HG03521 (cell line): Measurements from ENCODE around the gene ZNF300.
"Not testable (repeated sequence)": the region's sequence is repeated elsewhere in the genome, so short reads cannot be mapped to it uniquely, and the experiment has no call there.

ENCODE experiments used
- ATAC-seq: cut with Tn5 transposase; IDR thresholded peaks from one replicate; pipeline ENCODE4 v1.9.1; 2021; ENCODE audit warnings: mild to moderate bottlenecking, moderate library complexity; ENCODE audit not compliant: unreplicated experiment

Gene ZNF300

DNA sequence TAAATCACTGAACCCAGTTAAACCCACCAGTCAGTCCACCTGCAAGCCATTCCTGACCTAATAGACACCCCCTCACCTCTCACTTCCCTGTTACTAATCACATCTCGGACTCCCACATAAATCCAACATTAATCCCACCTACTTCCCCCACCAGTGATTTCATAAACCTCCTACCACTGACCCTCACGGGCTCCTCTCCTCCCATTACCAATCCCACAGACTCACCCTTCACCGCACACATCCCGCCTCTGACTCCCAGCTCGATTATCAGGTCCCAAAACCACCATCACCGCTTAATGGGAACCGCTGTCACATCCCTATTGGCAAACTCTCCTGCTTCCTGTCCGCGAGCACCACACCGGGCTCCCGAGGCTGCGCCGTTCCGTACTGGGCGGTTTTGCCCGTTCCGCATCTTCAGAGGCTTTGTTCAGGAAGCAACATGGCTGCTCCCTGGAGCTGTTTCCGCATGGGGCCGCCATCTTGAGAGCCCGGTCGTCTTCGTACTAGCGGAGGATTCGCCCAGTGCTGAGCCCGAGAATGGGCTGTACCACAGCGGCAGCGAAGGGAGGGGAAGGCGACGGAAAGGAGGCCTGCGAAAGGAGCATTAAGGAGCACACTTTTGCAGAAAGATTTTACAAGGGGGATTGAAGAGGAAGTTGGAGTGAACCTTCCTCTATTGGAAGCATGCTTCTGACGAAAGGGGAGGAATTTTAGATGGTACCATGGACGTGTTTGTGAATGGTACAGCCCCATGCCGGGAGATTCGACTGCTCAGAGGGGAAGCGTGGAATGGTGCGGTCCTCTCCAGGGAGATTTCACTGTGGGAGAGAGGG is at the start of gene ZNF300:
Gene ZNF300 (minus strand): TSS at position 502 of the 833 bp plus-strand sequence. CDS start 1,825 bp downstream, outside the sequence.
- peak; percentile 74 for ATAC-seq

DNA sequence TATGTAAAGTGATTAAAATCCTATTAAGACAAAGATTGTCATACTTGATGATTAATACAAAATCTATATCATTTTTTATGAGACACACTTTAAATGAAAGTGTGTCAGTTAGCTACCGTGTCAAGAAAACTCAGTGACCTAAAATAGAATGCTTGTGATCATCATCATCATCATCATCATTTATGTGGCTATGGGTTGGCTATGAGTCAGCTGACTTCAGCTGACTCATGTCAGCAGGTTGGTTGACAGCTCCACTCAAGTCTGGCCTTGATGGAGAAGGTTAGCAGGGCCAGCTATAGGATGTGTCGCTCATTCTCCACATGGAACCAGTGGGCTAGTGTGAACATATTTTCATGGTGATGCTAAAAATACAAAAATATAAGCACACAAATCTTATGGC is 43.8 kb upstream of the ZNF300 start:
- no peak for ATAC-seq

DNA sequence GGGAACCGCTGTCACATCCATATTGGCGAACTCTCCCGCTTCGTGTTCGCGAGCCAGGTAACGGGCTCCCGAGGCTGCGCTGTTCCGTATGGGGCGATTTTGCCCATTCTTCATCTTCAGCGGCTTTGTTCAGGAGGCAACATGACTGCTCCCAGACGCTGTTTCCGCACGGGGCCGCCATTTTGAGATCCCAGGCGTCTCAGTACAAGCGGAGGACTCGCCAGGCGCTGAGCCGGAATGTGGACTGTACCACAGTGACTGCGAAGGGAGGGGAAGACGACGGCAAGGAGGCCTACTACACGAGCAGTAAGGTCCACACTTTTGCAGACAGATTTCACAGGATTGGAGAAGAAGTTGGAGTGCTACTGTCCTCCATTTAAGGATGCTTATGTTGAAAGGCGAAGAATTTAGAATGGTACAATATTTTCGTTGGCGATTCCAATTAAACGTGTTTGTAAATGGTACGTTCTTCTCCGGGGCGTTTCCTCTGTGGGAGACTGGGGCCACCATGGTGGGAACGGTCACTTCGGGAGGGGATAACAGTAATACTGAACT is 41.6 kb upstream of the ZNF300 start:
- no peak for ATAC-seq

DNA sequence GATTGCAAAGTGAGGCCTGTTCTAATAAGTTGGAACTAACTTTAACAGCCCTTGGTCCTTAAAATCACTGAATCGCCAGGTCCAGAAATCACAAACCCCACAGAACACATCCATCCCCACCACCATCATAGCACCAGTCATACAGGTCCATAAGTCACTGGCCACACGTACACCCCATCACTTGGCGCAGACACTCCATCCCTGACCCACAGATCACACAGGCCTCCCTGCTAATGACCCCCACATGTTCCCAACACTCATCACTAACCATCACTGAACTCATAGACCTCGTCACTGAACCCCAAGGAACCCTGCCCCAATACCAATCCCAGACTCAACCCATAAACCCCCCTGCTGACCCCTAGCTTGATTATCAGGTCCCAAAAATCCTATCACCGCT is 41.2 kb upstream of the ZNF300 start:
- ATAC-seq = no peak

DNA sequence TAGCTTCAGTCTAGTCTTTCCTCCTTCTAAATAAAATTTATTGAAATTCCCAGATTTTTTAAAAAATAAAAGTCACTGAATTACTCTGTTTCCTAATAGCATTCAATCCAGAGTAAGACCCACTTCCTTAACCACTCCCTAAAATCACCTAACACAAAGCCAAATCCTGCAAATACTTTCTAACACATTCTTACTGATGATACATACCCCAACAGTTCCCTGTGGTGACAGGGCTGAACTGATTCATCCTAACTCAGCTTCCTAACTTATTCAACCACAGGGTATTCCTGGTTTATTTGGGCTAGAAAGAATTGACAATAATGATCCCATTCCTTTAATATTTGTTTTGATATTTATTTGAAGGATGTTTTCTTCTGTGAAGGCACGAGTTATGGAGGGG is 40.7 kb upstream of the ZNF300 start:
- no peak for ATAC-seq

DNA sequence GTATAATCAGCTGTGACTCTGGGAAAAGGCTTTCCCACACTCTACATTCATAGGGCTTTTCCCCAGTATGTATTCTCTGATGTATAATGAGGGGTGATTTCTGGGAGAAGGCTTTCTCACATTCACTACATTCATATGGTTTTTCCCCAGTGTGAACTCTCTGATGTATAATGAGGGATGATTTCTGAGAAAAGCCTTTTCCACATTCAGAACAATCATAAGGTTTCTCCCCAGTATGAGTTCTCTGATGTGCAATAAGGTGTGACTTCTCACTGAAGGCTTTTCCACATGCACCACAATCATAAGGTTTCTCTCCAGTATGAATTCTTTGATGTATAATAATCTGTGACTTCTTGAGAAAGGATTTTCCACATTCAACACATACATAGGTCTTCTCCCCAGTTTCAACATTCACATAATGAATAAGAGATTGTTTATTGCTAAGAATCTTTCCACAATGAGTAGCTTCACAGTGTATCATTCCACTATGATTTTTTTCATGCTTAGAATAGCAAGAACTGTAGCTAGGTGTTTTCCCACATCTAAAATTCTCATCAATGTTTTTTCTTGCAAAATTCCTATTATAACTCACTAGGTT is 26.7 kb upstream of the ZNF300 start:
- ATAC-seq = no peak

DNA sequence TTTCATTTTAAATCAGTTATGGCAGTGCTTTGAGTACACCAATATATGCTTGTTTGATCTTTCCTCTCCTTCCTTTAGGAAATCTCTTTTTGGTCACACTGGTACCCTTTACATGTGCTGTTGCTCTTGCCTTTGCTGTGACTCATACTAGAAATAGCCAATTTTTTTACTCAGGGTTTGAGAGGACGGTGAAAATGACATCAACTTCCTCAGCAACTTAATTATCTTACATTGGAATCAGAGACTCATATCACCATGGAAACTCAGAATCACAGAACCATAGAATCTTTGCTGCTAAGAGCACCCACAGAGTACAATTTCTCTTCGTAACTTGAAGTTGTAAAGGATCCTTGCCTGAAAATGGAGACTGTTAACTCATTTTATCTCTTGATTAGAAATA is 13.8 kb upstream of the ZNF300 start:
- ATAC-seq = no peak

DNA sequence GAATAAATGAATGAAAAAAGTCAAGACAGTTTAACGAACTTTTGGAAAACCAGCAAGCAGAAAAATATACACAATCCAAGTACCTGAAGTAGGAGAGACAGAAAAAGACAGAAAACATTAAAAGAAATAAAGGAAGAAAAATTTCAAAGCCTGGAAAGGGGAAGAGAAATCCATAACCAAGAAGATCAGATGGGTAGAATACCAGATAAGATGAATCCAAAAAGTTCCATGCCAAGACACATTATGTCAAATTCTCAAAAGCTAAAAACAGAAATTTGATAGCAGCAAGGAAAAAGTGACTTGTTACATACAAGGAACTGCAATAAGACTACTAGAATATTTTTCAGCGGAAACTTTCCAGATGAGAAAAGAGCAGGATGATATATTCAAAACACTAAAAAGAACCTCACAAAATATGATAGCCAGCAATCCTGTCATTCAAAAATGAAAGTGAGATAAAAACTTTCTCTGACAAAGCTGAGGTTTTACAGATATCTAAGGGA is 7.6 kb upstream of the ZNF300 start:
- no peak for ATAC-seq

DNA sequence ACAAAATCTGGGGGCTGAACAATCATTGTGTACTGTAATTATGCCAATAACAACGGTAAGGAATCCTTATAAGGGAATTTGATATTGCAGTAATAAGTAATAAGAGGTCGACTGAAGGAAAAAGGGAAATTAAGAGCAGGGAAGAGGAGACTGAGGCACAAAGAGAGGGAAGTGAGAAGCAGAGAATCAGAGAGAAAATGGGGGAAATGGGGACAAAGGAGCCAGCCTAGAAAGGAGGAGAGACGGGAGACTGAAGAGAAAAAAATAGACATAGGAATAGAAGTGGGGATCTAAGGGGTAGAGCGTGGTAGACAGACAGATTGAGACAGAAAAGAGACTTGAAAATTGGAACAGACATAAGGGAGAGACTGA is 518 bp upstream of the ZNF300 start:
- ATAC-seq = no peak

DNA sequence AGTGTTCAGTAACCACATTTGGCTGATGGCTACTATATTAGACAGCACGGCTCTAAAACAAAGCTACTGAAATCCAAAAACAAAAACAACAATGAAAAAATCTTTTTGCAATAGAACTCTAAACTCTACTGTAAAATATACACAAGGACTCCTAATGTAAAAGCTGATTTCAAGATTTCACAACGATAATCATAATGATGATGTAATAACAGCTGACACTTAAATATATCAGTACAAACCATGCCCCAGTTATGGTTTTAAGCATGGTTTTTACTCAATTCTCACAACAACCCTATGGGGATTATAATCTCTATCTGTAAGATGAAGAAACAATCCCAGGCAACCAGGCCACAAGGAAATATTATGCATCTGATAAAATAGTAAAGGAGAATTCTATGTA is 3.3 kb downstream of the ZNF300 start:
- no peak for ATAC-seq

DNA sequence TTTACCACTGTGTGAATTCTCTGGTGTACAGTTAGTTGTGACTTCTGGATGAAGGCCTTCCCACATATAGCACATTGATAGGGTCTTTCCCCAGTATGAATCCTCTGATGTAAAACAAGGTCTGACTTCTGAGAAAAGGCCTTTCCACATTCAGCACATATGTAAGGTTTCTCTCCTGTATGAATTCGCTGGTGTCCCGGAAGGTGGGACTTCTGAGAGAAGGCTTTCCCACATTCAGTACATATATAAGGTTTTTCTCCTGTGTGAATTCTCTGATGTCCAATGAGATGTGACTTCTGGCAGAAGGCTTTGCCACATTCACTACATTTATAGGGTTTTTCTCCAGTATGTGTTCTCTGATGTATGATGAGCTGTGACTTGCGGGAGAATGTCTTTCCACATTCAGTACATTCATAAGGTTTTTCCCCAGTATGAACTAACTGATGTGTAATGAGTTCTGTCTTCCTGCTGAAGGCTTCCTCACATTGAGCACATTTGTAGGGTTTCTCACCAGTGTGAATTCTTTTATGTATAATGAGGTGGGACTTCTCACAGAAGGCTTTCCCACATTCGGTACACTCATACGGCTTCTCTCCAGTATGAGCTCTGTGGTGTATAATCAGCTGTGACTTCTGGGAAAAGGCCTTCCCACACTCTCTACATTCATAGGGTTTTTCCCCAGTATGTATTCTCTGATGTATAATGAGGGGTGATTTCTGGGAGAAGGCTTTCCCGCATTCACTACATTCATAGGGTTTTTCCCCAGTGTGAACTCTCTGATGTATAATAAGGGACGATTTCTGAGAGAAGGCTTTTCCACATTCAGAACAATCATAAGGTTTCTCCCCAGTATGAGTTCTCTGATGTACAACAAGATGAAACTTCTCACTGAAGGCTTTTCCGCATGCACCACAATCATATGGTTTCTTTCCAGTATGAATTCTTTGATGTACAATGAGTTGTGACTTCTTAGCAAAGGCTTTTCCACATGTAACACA is 9.1 kb downstream of the ZNF300 start:
- ATAC-seq = no peak

DNA sequence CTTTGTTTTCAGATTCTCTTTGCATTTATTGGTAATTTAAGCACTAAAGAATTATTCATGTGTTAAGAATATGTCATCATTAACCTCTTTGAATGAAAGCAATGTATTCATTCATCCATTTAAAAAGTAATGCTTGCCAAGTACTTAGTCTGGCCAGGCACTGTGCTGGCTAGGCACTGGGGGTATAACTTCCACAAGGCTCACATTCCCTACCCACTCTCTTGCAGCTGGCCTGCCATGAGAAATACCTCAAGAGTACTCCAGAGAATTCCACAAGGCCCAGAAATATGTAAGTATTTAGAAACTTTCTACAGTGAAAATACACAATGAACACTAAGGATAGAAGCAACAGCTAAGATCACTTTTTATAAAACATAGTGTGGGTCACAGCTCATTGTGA is 25.4 kb downstream of the ZNF300 start:
- no peak for ATAC-seq

DNA sequence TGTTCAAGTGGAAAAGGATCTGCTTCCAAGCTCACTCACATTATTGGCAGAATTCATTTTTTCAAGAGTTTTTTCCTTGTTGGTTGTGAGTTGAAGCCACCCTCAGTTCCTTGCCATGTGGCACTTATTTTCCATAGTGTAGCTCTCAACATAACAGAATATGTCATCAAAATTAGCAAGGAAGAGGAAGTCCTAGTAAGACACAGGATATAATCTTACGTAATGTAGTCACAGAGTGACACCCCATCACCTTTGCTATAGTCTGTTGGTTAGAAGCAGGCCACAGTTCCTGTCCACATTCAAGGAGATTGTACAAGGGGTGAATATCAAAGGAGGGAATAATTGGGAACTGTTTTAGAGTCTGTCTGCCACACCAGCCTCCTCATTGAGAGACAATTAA is 42.7 kb downstream of the ZNF300 start:
- no peak for ATAC-seq

DNA sequence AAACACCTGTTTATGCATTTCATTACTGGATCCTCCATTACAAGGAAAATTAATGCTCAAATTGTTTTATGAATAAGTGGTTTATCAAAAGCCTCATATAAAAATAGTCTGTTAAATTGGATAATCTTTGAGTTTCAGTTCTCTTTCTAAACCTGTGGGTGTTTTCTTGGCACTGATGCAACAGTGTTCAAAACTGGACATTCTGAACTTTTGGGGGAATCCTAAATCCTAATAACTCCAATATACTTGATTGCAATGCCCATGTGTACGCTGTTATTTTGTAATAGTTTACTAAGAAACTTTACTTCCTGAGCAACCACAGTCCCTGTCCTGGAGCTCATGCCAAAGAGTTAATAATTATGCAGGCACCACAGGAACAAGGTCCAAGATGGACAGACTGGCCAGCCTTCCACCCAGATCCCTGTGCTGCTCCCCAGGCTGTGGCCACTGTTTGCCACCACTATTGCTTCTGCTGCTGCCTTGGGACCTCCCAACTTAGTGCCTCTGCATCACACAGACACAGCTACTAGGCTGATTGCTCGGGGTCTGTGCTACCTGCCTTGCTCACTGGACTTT is 44.4 kb downstream of the ZNF300 start:
- no peak for ATAC-seq

DNA sequence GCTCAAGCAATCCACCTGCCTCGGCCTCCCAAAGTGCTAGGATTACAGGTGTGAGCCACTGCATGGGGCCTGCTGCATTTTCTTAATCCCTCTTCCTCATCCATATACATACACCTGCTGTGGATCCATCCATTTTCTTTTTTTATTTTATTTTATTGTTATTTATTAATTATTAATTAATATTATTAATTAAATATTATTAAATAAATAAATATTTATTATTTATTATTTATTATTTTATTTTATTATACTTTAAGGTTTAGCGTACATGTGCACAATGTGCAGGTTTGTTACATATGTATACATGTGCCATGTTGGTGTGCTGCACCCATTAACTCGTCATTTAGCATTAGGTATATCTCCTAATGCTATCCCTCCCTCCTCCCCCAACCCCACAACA is 48.1 kb downstream of the ZNF300 start:
- not testable (repeated sequence) for ATAC-seq

DNA sequence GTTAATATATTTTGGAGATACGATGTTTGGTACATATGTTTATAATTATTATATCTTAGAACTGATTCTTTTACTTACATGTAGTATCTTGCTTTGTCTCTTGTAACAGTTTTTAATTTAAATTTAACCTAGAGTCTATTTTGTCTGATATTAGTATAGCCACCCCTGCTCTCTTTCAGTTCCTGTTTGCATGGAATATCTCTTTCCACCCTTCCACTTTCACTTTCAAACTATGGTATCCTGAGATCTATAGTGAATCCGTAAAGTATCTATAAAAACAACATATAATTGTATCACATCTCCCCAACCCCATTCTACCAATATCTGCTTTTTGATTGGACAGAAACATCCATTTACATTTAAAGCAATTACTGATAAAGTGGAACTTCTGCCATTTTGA is 51.2 kb downstream of the ZNF300 start:
- no peak for ATAC-seq

DNA sequence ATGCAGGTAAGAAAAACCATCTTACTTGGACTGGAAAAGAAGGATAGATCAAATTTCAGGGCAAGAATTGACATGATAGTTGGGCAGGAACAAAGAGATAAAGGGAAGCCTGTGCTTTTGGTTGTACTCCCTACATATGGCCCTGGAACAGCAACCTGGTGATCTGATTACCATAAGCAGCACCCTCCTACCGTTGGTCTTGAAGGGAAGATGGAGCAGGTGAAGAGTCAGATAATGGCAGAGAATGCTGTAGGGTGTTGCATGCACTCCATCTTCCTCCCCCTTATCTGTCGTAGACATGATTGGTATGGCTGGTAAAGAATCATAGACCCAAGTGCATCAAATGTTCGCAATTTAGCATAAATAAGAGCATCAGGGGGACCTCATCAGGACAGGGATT is 53.7 kb downstream of the ZNF300 start:
- no peak for ATAC-seq

DNA sequence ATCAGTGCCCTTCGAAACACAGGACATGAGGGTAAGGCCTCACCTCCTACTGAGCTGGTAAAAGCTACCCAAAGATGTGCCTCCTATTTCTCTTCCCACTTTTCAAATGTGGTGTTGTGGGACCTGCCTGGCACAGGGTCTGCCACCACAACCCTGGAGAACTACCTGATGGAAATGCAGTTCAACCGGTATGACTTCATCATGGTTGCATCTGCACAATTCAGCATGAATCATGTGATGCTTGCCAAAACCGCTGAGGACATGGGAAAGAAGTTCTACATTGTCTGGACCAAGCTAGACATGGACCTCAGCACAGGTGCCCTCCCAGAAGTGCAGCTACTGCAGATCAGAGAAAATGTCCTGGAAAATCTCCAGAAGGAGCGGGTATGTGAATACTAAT is 56.5 kb downstream of the ZNF300 start:
- no peak for ATAC-seq

DNA sequence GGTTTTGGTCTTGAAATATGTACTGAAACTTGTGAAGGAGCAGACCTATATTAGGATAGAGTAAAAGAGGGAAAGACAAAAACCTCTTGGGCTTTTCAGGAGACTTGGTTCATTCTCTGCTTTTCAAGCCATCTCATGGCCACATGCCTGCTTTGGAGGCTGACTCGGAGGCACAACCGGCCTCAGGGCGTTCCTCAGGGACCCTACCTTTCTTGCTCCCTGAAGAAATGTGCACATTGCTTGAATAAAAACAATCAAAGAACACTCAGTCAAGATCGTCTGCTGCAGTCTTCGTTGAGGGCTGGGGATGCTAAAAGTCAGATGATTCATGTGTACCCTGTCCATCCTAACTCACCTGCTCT is 57.5 kb downstream of the ZNF300 start:
- no peak for ATAC-seq

DNA sequence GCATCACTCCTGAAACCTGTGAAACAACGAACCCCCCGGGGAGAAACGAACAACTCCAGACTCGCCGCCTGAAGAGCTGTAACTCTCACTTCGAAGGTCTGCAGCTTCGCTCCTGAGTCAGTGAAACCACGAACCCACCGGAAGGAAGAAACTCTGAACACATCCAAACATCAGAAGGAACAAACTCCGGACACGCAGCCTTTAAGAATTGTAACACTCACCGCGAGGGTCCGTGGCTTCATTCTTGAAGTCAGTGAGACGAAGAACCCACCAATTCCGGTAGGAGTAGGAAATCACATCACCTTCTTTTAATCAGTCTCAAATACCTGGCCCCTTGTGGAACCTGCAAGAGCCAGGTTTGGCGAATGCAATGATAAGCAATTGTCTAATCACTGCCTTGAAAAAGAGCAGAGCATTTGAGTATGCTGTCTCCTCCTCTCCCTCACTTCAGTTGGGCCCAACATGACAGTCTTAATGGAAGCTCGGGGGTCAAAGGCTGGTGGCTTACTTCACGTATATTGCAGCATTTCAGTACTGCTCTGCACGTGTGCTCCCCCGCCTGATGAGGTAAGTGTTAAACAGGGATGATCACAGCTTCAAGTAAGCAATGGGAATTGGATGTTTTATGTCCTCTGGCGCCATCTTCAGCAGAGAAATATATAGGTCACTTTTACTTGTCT is 58.0 kb downstream of the ZNF300 start:
- peak; percentile 93 for ATAC-seq
